Motor neuron (in vitro differentiated cells): ENCODE data around the gene SCN5A. TPM values are rescaled to one million over a fixed set of nuclear protein-coding genes. Genes with fewer than 3 reads are reported as not detected.

Experiments
- total RNA-seq, 8 experiments: library from RNA; unstranded; fragments of 300-600 nt; gene quantifications; 2 replicates each; pipeline versions ENCODE4 v1.2.3 to v1.2.4, GENCODE V29; 2022

The SCN5A gene
- total RNA-seq, 8 experiments from 2014 or later = 0.11 to 2.8 (median 0.58) TPM

Other genes with a start within 250 kb of the SCN5A start
- gene ACVR2B, start 195.8 kb downstream of the SCN5A start, total RNA-seq = 10 to 100 TPM in 6 of 8 experiments, 1 to 10 TPM in 2; 1.2 to 83.1 (median 31.5) TPM
- 10 to 100 TPM in 7 of 8 experiments, 1 to 10 TPM in 1; 7.2 to 22.1 (median 14.7) TPM for gene EXOG, start 153.3 kb downstream of the SCN5A start, total RNA-seq
- under 1 TPM in 3 of 8 experiments, not detected in 5; 0.04 to 0.14 (median 0.05) TPM for gene SCN10A, start 166.5 kb upstream of the SCN5A start, total RNA-seq